Activated T-cell treated with anti-CD3 and anti-CD28 coated beads, Interleukin-2, amount 50 U/mL, for 4 hours (primary cell): Measurements from ENCODE around the gene CST9. TPM values are rescaled to one million over a fixed set of nuclear protein-coding genes. Genes with fewer than 3 reads are reported as not detected.
"Not testable (repeated sequence)": the region's sequence is repeated elsewhere in the genome, so short reads cannot be mapped to it uniquely, and the experiment has no call there.

Source experiments
- ATAC-seq, 2 donors: fragments of 200-7000 bp; cut with Tn5 transposase; one replicate each; pipeline ENCODE4 v1.10.0; 2021
- DNase-seq: peaks from one replicate; pipeline ENCODE4 v3.0.0-alpha.2; 2020
- H3K27me3 Mint-ChIP-seq: one replicate; pipeline ENCODE4 v1.8.0; 2021; ENCODE audit warnings: low read depth, mixed read lengths
- H3K36me3 Mint-ChIP-seq: one replicate; pipeline ENCODE4 v1.8.0; 2022; ENCODE audit warnings: mixed read lengths; ENCODE audit not compliant: insufficient read depth
- H3K4me1 Mint-ChIP-seq: one replicate; pipeline ENCODE4 v1.8.0; 2021; ENCODE audit warnings: low read depth, mixed read lengths
- H3K4me3 Mint-ChIP-seq: one replicate; pipeline ENCODE4 v1.8.0; 2021; ENCODE audit warnings: mild to moderate bottlenecking, moderate library complexity, mixed read lengths
- H3K9me3 Mint-ChIP-seq: one replicate; pipeline ENCODE4 v1.8.0; 2021; ENCODE audit warnings: mixed read lengths
- total RNA-seq, 3 donors: library from RNA; stranded (reverse); gene quantifications; one replicate each; pipeline ENCODE4 v1.2.1, GENCODE V29; 2021

Gene CST9
- total RNA-seq, 3 donors from 2014 or later, result not detected

- ATAC-seq (no peak), DNase-seq (no peak)
- no peak overlapping the region for H3K4me3 Mint-ChIP-seq
- H3K36me3 Mint-ChIP-seq, result no peaks in the 10 kb centered on the region
- no peaks in the 10 kb centered on the region for H3K9me3 Mint-ChIP-seq
- peaks cover 14% of the 10 kb centered on the region for H3K27me3 Mint-ChIP-seq
- peaks cover 2% of the 10 kb centered on the region for H3K4me1 Mint-ChIP-seq
Measured at GRCh38 chr20:23641936-23642751, 36.4 kb upstream of the CST9 start.

- DNase-seq (no peak), ATAC-seq (no peak)
- H3K27me3 Mint-ChIP-seq, result peaks cover 25% of the 10 kb centered on the region
- H3K4me3 Mint-ChIP-seq, result no peak overlapping the region
- H3K9me3 Mint-ChIP-seq, result no peaks in the 10 kb centered on the region
- no peaks in the 10 kb centered on the region for H3K36me3 Mint-ChIP-seq
- H3K4me1 Mint-ChIP-seq, result peaks cover 5% of the 10 kb centered on the region
Measured at GRCh38 chr20:23640671-23641667, 35.3 kb upstream of the CST9 start.

GRCh38 chr20:23640018-23640601, 34.4 kb upstream of the CST9 start:
- H3K4me3 Mint-ChIP-seq, result no peak overlapping the region
- ATAC-seq, result no peak
- peaks cover 25% of the 10 kb centered on the region for H3K27me3 Mint-ChIP-seq
- H3K4me1 Mint-ChIP-seq, result peaks cover 5% of the 10 kb centered on the region
- no peak for DNase-seq
- H3K36me3 Mint-ChIP-seq, result no peaks in the 10 kb centered on the region
- H3K9me3 Mint-ChIP-seq, result no peaks in the 10 kb centered on the region

GRCh38 chr20:23639490-23639958, 33.8 kb upstream of the CST9 start:
- Mint-ChIP-seq H3K9me3 (no peaks in the 10 kb centered on the region), H3K4me1 (peaks cover 5% of the 10 kb centered on the region)
- ATAC-seq, result no peak

GRCh38 chr20:23638309-23638708, 32.6 kb upstream of the CST9 start:
- no peaks in the 10 kb centered on the region for H3K36me3 Mint-ChIP-seq
- H3K4me3 Mint-ChIP-seq, result no peak overlapping the region
- DNase-seq (no peak), ATAC-seq (no peak)
- peaks cover 3% of the 10 kb centered on the region for H3K4me1 Mint-ChIP-seq
- no peaks in the 10 kb centered on the region for H3K9me3 Mint-ChIP-seq
- peaks cover 25% of the 10 kb centered on the region for H3K27me3 Mint-ChIP-seq

More at GRCh38 chr20:23639490-23639958, 33.8 kb upstream of the CST9 start:
- H3K27me3 Mint-ChIP-seq, result peaks cover 25% of the 10 kb centered on the region
- H3K36me3 Mint-ChIP-seq, result no peaks in the 10 kb centered on the region
- H3K4me3 Mint-ChIP-seq, result no peak overlapping the region
- no peak for DNase-seq

GRCh38 chr20:23637282-23638221, 31.8 kb upstream of the CST9 start, which contains the start of gene CST3:
CST3 (minus strand) TSS chr20:23637955; CDS start chr20:23637862, 93 bp downstream.
- Mint-ChIP-seq H3K4me3 (peak within 1 kb of the TSS; percentile 59), H3K9me3 (no peaks in the 10 kb centered on the region), H3K4me1 (peaks cover 3% of the 10 kb centered on the region), H3K36me3 (no peaks in the 10 kb centered on the region), H3K27me3 (peaks cover 25% of the 10 kb centered on the region)
- ATAC-seq (peak in 1 of 2 donors; percentile 15), DNase-seq (no peak)

- Mint-ChIP-seq H3K27me3 (peaks cover 25% of the 10 kb centered on the region), H3K4me1 (peaks cover 3% of the 10 kb centered on the region), H3K9me3 (no peaks in the 10 kb centered on the region), H3K36me3 (no peaks in the 10 kb centered on the region), H3K4me3 (peak overlapping the region; percentile 59)
- ATAC-seq (no peak), DNase-seq (no peak)
Measured at GRCh38 chr20:23636908-23637281, 31.2 kb upstream of the CST9 start.

GRCh38 chr20:23636182-23636907, 30.6 kb upstream of the CST9 start:
- no peaks in the 10 kb centered on the region for H3K9me3 Mint-ChIP-seq
- H3K4me1 Mint-ChIP-seq, result peaks cover 3% of the 10 kb centered on the region
- H3K27me3 Mint-ChIP-seq, result peaks cover 25% of the 10 kb centered on the region
- DNase-seq, result no peak
- H3K36me3 Mint-ChIP-seq, result no peaks in the 10 kb centered on the region
- ATAC-seq, result no peak
- H3K4me3 Mint-ChIP-seq, result peak overlapping the region; percentile 59

GRCh38 chr20:23635768-23636090, 30.0 kb upstream of the CST9 start:
- peaks cover 25% of the 10 kb centered on the region for H3K27me3 Mint-ChIP-seq
- not testable (repeated sequence) for H3K36me3 Mint-ChIP-seq

GRCh38 chr20:23634985-23635767, 29.5 kb upstream of the CST9 start:
- H3K27me3 Mint-ChIP-seq, result peaks cover 24% of the 10 kb centered on the region
- peaks cover 3% of the 10 kb centered on the region for H3K4me1 Mint-ChIP-seq
- no peak for DNase-seq
- no peak overlapping the region for H3K4me3 Mint-ChIP-seq
- H3K9me3 Mint-ChIP-seq, result no peaks in the 10 kb centered on the region
- H3K36me3 Mint-ChIP-seq, result no peaks in the 10 kb centered on the region
- ATAC-seq, result no peak

More at GRCh38 chr20:23635768-23636090, 30.0 kb upstream of the CST9 start:
- H3K4me1 Mint-ChIP-seq, H3K4me3 Mint-ChIP-seq, ATAC-seq, H3K9me3 Mint-ChIP-seq, DNase-seq: not testable (repeated sequence)

- Mint-ChIP-seq H3K4me3 (no peak overlapping the region), H3K4me1 (peaks cover 3% of the 10 kb centered on the region), H3K36me3 (no peaks in the 10 kb centered on the region), H3K27me3 (peaks cover 18% of the 10 kb centered on the region), H3K9me3 (no peaks in the 10 kb centered on the region)
- DNase-seq (no peak), ATAC-seq (no peak)
Measured at GRCh38 chr20:23634044-23634801, 28.5 kb upstream of the CST9 start.
